ENCODE results near the gene GCLM.
A peak's percentile ranks its signal among the peaks of the same experiment; 100 is the strongest.
"Not testable (repeated sequence)": the region's sequence is repeated elsewhere in the genome, so short reads cannot be mapped to it uniquely, and the experiment has no call there.

Gene GCLM, protein sequence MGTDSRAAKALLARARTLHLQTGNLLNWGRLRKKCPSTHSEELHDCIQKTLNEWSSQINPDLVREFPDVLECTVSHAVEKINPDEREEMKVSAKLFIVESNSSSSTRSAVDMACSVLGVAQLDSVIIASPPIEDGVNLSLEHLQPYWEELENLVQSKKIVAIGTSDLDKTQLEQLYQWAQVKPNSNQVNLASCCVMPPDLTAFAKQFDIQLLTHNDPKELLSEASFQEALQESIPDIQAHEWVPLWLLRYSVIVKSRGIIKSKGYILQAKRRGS

GRCh38 chr1:93909146-93910050 lies at the start of gene GCLM:
Gene GCLM (minus strand): TSS chr1:93909430. CDS start chr1:93909163, 267 bp downstream.
- DNase-seq = peak; percentile 91 to 92

- no peak for DNase-seq
Observed at GRCh38 chr1:93958726-93959100, 49.5 kb upstream of the GCLM start.

- DNase-seq = no peak
Observed at GRCh38 chr1:93958032-93958725, 48.9 kb upstream of the GCLM start.

GRCh38 chr1:93955765-93956164 lies 46.5 kb upstream of the GCLM start:
- no peak for DNase-seq

DNA sequence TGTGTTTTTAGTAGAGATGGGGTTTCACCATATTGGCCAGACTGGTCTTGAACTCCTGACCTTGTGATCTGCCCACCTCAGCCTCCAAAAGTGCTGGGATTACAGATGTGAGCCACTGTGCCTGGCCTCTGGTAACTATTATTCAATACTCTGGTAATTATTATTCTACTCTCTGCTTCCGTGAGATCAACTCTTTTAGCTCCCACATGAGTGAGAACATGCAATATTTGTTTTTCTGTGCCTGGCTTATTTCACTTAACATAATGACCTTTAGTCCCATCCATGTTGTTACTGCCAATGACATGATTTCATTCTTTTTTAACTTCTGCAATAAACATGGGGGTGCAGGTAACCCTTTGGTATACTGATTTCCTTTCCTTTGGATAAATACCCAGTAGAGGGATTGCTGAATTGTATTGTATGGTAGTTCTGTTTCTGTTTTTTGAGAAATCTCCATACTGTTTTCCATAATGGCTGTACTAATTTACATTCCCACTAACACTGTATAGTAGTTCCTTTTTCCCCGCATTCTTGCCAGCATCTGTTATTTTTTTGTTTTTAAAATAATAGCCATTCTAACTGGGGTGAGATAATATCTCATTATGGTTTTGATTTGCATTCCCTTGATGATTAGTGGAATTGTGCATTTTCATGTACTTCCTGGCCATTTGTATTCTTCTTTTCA lies 37.9 kb upstream of the GCLM start:
- DNase-seq = not testable (repeated sequence)

- DNase-seq = no peak
Observed at GRCh38 chr1:93938461-93939145, 29.4 kb upstream of the GCLM start.

DNA sequence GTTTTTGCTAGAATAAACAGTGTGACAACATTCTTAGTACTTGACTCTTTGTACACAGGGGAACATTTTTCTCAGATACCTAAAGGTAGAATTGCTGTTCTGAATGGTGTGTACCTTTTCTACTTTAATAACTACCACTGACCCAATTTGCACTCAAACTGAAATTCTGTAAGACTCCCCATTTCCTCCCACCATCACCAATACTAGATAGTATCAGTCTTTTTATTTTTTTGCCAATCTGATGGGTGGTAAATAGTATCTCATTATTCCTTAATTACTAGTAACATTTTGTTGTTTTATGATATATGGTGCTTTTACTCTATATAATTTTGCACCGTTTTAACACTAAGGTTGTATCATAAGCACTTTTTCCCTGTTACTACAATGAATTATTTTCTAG lies 28.8 kb upstream of the GCLM start:
- DNase-seq = no peak

- DNase-seq = no peak
Observed at GRCh38 chr1:93925206-93925605, 16.0 kb upstream of the GCLM start.

GRCh38 chr1:93919780-93920179 lies 10.6 kb upstream of the GCLM start:
- no peak for DNase-seq

DNA sequence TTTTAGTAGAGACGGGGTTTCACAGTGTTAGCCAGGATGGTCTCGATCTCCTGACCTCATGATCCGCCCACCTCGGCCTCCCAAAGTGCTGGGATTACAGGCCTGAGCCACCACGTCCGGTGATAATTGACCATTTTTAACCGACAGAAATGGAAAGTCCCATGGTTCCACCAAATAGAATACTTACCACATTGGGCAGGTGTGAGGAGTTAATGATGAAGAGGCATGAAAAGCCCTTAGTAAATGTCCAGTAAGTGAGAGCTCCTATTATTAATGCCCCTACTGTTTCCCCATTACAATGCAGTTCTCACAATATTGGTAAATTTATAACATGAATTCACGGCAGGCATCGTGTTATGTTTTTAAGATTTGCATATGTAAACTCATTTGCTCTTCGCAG lies 8.1 kb upstream of the GCLM start:
- no peak for DNase-seq

GRCh38 chr1:93910880-93911279 lies 1.6 kb upstream of the GCLM start:
- DNase-seq = not testable (repeated sequence)

DNA sequence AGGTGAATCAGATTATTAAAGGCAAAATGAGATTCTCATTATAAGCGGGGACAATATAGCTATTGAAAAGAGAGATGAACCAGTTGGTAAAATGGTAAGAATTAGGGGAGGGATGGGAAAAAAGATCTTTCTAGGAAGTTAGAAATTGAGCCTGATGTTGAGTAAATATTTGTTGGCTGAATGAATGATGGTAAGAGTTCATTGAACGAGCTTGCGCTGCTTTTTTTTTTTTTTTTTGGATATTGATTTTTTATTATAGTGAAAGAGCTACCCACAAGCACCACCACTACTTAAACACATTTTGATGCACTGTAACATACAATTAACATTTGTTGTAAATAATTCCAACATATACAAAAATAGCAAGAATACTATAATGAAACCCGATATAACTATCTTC lies 1.1 kb upstream of the GCLM start:
- no peak for DNase-seq

DNA sequence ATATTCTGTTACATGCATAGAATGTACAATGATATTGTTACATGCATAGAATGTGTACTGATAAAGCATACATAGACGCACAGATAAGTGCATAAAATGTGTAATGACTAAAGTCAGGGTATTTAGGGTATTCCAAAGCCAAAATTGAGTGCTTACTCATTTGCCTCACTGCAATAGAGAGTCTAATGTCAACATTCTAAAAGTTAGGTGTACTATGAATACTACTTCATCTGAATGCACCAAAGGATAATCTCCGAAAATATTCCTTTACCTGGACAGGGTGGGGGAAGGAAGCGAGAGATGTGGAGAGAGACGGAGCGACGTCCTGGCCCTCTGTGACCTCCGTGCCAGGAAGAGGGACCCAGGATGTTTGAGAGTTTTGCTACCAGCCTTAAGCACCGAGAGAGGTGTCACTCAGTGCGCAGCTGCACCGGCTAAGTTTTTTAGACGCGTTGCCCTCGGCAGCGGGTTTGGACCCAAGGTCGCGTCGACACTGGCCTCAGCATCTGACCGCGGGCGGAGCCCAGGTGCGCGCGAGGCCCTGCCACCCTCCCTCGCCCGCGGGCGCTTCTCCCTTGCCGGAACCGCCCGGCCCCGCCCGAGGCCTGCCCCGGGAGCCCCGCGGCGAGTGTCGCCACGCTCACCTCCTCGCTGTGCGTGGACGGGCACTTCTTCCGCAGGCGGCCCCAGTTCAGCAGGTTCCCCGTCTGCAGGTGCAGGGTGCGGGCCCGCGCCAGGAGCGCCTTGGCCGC lies 660 bp downstream of the GCLM start:
- DNase-seq = peak; percentile 28 to 46

- no peak for DNase-seq
Observed at GRCh38 chr1:93907718-93908117, 1.5 kb downstream of the GCLM start.

DNA sequence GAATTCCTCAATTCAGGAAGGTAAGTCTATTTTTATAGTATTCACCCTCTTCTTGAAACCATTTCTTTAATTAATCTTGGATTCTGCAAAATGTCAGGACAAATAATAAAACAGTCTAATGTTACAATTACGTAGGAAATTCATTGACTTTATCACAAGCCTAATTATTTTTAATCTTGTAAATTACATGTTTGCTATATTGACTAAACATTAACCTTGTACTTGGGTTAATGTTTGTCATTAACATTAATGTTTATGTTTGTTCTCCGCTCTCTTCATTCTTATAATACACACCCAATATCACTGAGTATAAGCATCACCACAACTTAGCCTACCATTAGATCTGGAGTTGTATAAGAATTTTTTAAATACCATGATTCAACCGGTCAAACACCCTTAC lies 2.8 kb downstream of the GCLM start:
- DNase-seq = no peak

DNA sequence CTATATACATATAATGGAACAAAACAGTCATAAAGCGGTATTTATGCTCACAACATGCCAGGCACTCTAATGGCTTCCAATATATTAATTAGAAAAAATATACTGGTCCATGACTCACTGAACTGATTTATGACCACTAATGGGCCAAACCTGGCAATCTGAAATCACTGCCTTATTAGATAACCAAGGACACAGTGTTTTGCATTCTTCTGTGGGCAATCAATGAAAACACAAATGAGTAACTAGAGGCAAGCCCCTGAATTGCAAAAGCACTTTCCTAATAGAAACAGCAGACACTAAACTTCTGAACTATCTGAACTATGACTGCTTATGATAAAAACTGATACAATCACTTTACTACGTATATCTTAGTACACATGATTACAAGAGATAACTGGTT lies 3.5 kb downstream of the GCLM start:
- DNase-seq = no peak

GRCh38 chr1:93905051-93905450 lies 4.2 kb downstream of the GCLM start:
- DNase-seq = no peak

- DNase-seq = peak in 1 of 2 donors; percentile 40
Observed at GRCh38 chr1:93904228-93904627, 5.0 kb downstream of the GCLM start.

DNA sequence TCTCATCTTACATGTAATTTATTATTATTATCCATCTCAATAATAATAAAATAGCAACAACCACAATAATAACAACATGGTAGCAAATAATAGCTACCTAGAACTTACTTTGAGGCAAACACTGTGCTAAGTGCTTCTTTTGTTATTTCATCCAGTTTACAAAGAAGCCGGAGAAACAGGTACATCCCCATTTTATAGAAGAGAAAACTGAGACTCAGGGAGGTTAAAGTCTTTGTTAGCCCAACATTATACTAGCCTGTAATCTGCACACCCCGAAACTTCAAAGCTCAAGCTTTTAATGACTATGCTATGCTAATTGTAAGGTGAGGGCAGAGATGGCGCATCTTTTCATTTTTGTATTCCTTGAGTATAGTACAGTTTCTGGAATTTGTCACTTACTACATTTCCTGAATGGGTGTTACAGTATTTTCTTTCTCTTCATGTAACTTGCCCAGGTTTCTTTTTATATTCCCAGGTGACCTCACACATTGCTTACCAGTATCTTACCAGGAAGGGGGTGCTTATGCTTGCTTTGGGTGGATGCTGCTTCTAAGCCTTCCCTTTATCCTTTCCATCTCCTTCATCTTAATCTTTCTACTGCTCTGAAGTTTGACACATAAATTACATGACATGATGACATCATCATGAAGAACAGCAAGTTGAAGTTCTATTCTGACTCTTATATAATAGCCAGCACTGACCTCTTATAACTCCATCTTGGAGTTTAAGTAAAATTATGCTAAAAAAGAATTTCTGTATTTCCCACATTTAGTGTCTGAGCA lies 8.3 kb downstream of the GCLM start:
- no peak for DNase-seq

GRCh38 chr1:93899543-93900207 lies 9.6 kb downstream of the GCLM start:
- no peak for DNase-seq
